HepG2 (cell line): ENCODE data around the gene EFNA3. TPM values are rescaled to one million over a fixed set of nuclear protein-coding genes. Genes with fewer than 3 reads are reported as not detected.
A peak's percentile ranks its signal among the peaks of the same experiment; 100 is the strongest.

Experiments
- ARHGAP35 ChIP-seq: sonication (generic); formaldehyde crosslinking; IDR thresholded peaks from 2 replicates; pipeline ENCODE4 v1.9.0; 2022; ENCODE audit warnings: mild to moderate bottlenecking, inconsistent platforms, moderate library complexity, missing genetic modification reagents, borderline replicate concordance
- CBX1 ChIP-seq: IDR thresholded peaks from one replicate; pipeline ENCODE4 v1.6.1; 2016; ENCODE audit warnings: antibody characterized with exemption, low read depth
- HNRNPK ChIP-seq: fragments of 200-400 bp; formaldehyde crosslinking; IDR thresholded peaks from 2 replicates; pipeline ENCODE4 v1.6.1; 2018; ENCODE audit warnings: low read length, low read depth, moderate library complexity, mild to moderate bottlenecking; ENCODE audit not compliant: poor library complexity, severe bottlenecking
- HOXA9 ChIP-seq: sonication (generic); formaldehyde crosslinking; IDR thresholded peaks from 2 replicates; pipeline ENCODE4 v1.8.1; 2022; ENCODE audit warnings: missing genetic modification reagents, mild to moderate bottlenecking, moderate library complexity, borderline replicate concordance
- ISL2 ChIP-seq: sonication (generic); formaldehyde crosslinking; IDR thresholded peaks from 2 replicates; pipeline ENCODE4 v1.5.0; 2020; ENCODE audit warnings: missing genetic modification reagents
- KDM2A ChIP-seq: sonication (generic); formaldehyde crosslinking; IDR thresholded peaks from 2 replicates; pipeline ENCODE4 v1.4.0; 2020; ENCODE audit warnings: low read depth, missing genetic modification reagents, borderline replicate concordance
- MYNN ChIP-seq: sonication (generic); formaldehyde crosslinking; IDR thresholded peaks from 2 replicates; pipeline ENCODE4 v1.4.0; 2020; ENCODE audit warnings: mild to moderate bottlenecking, low read depth, missing genetic modification reagents
- PHB2 ChIP-seq: fragments of 450-650 bp; IDR thresholded peaks from 2 replicates; pipeline ENCODE4 v1.6.1; 2018; ENCODE audit not compliant: partially characterized antibody
- THAP11 ChIP-seq: IDR thresholded peaks from 2 replicates; pipeline ENCODE4 v1.6.1; 2016; ENCODE audit warnings: missing biosample characterization, missing genetic modification reagents
- ZFP36L1 ChIP-seq: sonication (generic); formaldehyde crosslinking; IDR thresholded peaks from 2 replicates; pipeline ENCODE4 v1.8.0; 2022; ENCODE audit warnings: mild to moderate bottlenecking, missing genetic modification reagents, moderate library complexity
- ZMAT3 ChIP-seq: sonication (generic); formaldehyde crosslinking; conservative IDR thresholded peaks from 2 replicates; pipeline ENCODE4 v1.7.0; 2021; ENCODE audit warnings: missing genetic modification reagents
- ZMYM3 ChIP-seq: sonication (generic); formaldehyde crosslinking; IDR thresholded peaks from 2 replicates; pipeline ENCODE4 v1.5.1; 2020; ENCODE audit warnings: mild to moderate bottlenecking, missing genetic modification reagents
- ZNF674 ChIP-seq: sonication (generic); formaldehyde crosslinking; IDR thresholded peaks from 2 replicates; pipeline ENCODE4 v1.5.0; 2020; ENCODE audit warnings: low read depth, mild to moderate bottlenecking, missing genetic modification reagents
- ZNF678 ChIP-seq: sonication (generic); formaldehyde crosslinking; IDR thresholded peaks from 2 replicates; pipeline ENCODE4 v1.4.0; 2020; ENCODE audit warnings: mild to moderate bottlenecking, missing genetic modification reagents
- polyA plus RNA-seq, 8 experiments: library from polyadenylated mRNA; depleted of rRNA in 3 of 8; stranded (reverse) in 7 of 8; unstranded in 1 of 8; fragments of >200 nt; fragmentation: Illumina TruSeq in 4 of 8; extraction: Trizol in 4 of 8; gene quantifications; 2 replicates each; pipeline versions ENCODE4 v1.2.1 to v1.2.3, GENCODE V29; 2011 to 2016; ENCODE audit warnings: low read depth in 4 of 8, missing spikeins in 1 of 8, mixed read lengths in 1 of 8; ENCODE audit not compliant: insufficient read depth in 1 of 8
- total RNA-seq, 5 experiments: library from RNA; depleted of rRNA; stranded (reverse); fragments of >200 nt; fragmentation: Illumina TruSeq; extraction: Trizol; gene quantifications; 2 replicates each; pipeline ENCODE4 v1.2.3, GENCODE V29; 2016; ENCODE audit warnings: low read depth in 1 of 5
- TF ChIP-seq, protein P1 (sequence below): sonication (generic); formaldehyde crosslinking; IDR thresholded peaks from 2 replicates; pipeline ENCODE4 v1.4.0; 2020; ENCODE audit warnings: missing genetic modification reagents
- TF ChIP-seq, protein P2 (sequence below): sonication (generic); formaldehyde crosslinking; IDR thresholded peaks from 2 replicates; pipeline ENCODE4 v1.4.0; 2020; ENCODE audit warnings: mild to moderate bottlenecking, missing genetic modification reagents
- TF ChIP-seq, protein P3 (sequence below): sonication (generic); formaldehyde crosslinking; IDR thresholded peaks from 2 replicates; pipeline ENCODE4 v1.4.0; 2020; ENCODE audit warnings: mild to moderate bottlenecking, missing genetic modification reagents
- TF ChIP-seq, protein P4 (sequence below): sonication (generic); formaldehyde crosslinking; IDR thresholded peaks from 2 replicates; pipeline ENCODE4 v1.4.0; 2020; ENCODE audit warnings: mild to moderate bottlenecking, low read depth, missing genetic modification reagents

The EFNA3 gene
- total and polyA plus RNA-seq, 2 of the 13 experiments (the other 11 are each of a cell fraction or from before 2014, with no cell fraction given) = 1.0 to 5.7 TPM

DNA sequence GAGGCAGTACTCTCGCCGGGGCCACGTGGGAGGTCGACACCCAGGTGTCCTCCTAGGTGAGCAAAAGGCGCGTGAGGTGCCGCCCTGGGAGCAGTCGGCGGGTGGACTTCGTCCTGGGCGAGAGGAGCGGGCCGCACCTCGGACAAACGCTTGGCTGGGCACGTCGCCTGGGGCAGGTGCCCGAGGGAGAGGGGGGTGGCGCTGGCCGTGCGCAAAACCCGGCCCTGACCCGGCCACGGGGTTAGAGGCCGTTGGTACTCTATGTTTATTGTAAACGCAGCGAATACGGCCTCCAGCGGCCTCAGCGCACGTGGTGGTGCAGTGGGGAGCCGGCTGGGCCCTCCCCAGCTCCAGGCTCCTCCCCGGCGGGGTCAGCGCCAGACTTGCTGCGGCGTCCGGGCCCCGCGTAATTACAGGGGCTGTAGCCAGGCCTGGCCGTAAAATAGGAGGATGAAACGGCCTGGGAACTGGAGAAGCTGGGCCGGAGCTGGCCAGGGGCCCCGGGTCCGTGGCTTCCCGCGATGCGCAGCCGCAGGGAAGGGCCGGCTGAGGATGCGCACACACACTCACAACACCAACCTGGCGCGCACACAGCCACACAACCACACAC is 47.4 kb downstream of the EFNA3 start (continued):
- TF ChIP-seq, protein P1, sequence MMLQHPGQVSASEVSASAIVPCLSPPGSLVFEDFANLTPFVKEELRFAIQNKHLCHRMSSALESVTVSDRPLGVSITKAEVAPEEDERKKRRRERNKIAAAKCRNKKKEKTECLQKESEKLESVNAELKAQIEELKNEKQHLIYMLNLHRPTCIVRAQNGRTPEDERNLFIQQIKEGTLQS = peak; percentile 55
- TF ChIP-seq ARHGAP35 (CRISPR knock-in tag) = peak; percentile 42; the same call in 1 of the 2 replicates
- peak; percentile 32; the same call in 1 of the 2 replicates for TF ChIP-seq MYNN
- TF ChIP-seq ZFP36L1 (CRISPR knock-in tag) = peak; percentile 99
- TF ChIP-seq HNRNPK = peak; percentile 4
- peak; percentile 96; the same call in 1 of the 2 replicates for TF ChIP-seq ZNF678 (CRISPR knock-in tag)
- TF ChIP-seq, protein P2, sequence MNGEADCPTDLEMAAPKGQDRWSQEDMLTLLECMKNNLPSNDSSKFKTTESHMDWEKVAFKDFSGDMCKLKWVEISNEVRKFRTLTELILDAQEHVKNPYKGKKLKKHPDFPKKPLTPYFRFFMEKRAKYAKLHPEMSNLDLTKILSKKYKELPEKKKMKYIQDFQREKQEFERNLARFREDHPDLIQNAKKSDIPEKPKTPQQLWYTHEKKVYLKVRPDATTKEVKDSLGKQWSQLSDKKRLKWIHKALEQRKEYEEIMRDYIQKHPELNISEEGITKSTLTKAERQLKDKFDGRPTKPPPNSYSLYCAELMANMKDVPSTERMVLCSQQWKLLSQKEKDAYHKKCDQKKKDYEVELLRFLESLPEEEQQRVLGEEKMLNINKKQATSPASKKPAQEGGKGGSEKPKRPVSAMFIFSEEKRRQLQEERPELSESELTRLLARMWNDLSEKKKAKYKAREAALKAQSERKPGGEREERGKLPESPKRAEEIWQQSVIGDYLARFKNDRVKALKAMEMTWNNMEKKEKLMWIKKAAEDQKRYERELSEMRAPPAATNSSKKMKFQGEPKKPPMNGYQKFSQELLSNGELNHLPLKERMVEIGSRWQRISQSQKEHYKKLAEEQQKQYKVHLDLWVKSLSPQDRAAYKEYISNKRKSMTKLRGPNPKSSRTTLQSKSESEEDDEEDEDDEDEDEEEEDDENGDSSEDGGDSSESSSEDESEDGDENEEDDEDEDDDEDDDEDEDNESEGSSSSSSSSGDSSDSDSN (CRISPR knock-in tag) = peak; percentile 94
- peak; percentile 83 for TF ChIP-seq ISL2
- TF ChIP-seq ZNF674 (CRISPR knock-in tag) = 0 out of 2 replicates have a peak, but pooled peaks have one; percentile 78
- TF ChIP-seq CBX1 = peak; percentile 65
- peak; percentile 66 for TF ChIP-seq HOXA9 (CRISPR knock-in tag)
- TF ChIP-seq, protein P3, sequence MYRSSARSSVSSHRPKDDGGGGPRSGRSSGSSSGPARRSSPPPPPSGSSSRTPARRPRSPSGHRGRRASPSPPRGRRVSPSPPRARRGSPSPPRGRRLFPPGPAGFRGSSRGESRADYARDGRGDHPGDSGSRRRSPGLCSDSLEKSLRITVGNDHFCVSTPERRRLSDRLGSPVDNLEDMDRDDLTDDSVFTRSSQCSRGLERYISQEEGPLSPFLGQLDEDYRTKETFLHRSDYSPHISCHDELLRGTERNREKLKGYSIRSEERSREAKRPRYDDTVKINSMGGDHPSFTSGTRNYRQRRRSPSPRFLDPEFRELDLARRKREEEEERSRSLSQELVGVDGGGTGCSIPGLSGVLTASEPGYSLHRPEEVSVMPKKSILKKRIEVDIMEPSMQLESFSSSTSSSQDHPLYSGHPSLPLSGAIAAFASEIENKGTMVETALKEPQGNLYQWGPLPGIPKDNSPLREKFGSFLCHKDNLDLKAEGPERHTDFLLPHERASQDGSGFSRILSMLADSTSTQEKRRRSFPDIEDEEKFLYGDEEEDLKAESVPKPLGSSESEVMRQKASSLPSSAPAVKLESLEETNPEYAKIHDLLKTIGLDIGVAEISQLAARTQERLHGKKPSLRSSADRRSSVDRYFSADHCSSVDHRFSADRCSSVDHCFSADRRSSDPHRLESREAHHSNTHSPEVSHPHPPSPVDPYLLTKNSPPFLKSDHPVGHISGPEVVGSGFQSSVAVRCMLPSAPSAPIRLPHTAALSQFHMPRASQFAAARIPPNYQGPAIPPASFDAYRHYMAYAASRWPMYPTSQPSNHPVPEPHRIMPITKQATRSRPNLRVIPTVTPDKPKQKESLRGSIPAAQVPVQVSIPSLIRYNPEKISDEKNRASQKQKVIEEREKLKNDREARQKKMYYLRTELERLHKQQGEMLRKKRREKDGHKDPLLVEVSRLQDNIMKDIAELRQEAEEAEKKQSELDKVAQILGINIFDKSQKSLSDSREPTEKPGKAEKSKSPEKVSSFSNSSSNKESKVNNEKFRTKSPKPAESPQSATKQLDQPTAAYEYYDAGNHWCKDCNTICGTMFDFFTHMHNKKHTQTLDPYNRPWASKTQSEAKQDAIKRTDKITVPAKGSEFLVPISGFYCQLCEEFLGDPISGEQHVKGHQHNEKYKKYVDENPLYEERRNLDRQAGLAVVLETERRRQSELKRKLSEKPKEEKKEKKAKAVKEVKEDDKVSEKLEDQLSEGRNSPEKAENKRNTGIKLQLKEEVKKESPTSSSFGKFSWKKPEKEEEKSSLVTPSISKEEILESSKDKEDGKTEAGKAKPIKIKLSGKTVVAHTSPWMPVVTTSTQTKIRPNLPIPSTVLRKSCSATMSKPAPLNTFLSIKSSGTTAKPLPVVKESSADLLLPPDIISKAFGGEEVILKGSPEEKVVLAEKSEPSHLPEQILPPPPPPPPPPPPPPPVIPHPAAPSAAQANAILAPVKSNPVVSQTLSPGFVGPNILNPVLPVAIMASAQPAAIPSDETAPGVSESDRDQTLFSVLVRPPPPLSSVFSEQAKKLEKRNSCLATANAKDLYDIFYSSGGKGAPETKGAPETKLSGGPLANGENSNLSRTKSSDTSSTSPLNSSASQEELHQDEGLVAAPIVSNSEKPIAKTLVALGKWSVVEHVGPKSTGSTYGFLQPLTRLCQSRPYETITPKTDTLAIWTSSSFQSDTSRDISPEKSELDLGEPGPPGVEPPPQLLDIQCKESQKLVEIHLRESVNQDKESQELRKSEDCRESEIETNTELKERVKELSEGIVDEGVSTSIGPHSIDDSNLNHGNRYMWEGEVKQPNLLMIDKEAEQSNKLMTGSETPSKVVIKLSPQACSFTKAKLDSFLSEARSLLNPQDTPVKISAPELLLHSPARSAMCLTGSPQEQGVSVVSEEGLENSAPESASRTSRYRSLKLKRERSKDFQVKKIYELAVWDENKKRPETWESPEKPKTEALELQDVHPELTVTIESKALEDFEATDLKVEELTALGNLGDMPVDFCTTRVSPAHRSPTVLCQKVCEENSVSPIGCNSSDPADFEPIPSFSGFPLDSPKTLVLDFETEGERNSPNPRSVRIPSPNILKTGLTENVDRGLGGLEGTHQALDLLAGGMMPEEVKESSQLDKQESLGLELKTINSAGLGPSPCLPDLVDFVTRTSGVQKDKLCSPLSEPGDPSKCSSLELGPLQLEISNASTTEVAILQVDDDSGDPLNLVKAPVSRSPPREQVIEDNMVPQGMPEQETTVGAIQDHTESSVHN (CRISPR knock-in tag) = 0 out of 2 replicates have a peak, but pooled peaks have one; percentile 46
- TF ChIP-seq, protein P4, sequence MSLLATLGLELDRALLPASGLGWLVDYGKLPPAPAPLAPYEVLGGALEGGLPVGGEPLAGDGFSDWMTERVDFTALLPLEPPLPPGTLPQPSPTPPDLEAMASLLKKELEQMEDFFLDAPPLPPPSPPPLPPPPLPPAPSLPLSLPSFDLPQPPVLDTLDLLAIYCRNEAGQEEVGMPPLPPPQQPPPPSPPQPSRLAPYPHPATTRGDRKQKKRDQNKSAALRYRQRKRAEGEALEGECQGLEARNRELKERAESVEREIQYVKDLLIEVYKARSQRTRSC (CRISPR knock-in tag) = peak; percentile 53; the same call in 1 of the 2 replicates
- TF ChIP-seq THAP11 (CRISPR knock-in tag) = peak; percentile 80
- TF ChIP-seq KDM2A (CRISPR knock-in tag) = peak; percentile 87
- no peak for TF ChIP-seq PHB2
- peak; percentile 94 for TF ChIP-seq ZMAT3 (CRISPR knock-in tag)
- TF ChIP-seq ZMYM3 (CRISPR knock-in tag) = peak; percentile 83
